ENCODE data around the gene ZC3H7B.

Gene ZC3H7B

GRCh38 chr22:41324821-41325528, 23.6 kb downstream of the ZC3H7B start:
- no peak for DNase-seq (ENCODE audit: low read depth in 2 of 3, low spot score in 2 of 3)

- DNase-seq (ENCODE audit: low read depth in 2 of 3, low spot score in 2 of 3) = no peak
Observed at GRCh38 chr22:41327124-41327523, 25.8 kb downstream of the ZC3H7B start.

GRCh38 chr22:41330169-41330568, 28.8 kb downstream of the ZC3H7B start:
- no peak for DNase-seq (ENCODE audit: low read depth in 2 of 3, low spot score in 2 of 3)

GRCh38 chr22:41332217-41332939, 31.1 kb downstream of the ZC3H7B start:
- no peak for DNase-seq (ENCODE audit: low read depth in 2 of 3, low spot score in 2 of 3)

- no peak for DNase-seq (ENCODE audit: low read depth in 2 of 3, low spot score in 2 of 3)
Observed at GRCh38 chr22:41333806-41334205, 32.5 kb downstream of the ZC3H7B start.

- no peak for DNase-seq (ENCODE audit: low read depth in 2 of 3, low spot score in 2 of 3)
Observed at GRCh38 chr22:41334215-41334614, 32.9 kb downstream of the ZC3H7B start.

GRCh38 chr22:41334951-41335635, 33.8 kb downstream of the ZC3H7B start:
- no peak for DNase-seq (ENCODE audit: low read depth in 2 of 3, low spot score in 2 of 3)

GRCh38 chr22:41338614-41339212, 37.4 kb downstream of the ZC3H7B start:
- DNase-seq (ENCODE audit: low read depth in 2 of 3, low spot score in 2 of 3) = no peak

- no peak for DNase-seq (ENCODE audit: low read depth in 2 of 3, low spot score in 2 of 3)
Observed at GRCh38 chr22:41339823-41340222, 38.5 kb downstream of the ZC3H7B start.

- DNase-seq (ENCODE audit: low read depth in 2 of 3, low spot score in 2 of 3) = no peak
Observed at GRCh38 chr22:41340357-41340756, 39.0 kb downstream of the ZC3H7B start.

- no peak for DNase-seq (ENCODE audit: low read depth in 2 of 3, low spot score in 2 of 3)
Observed at GRCh38 chr22:41341012-41341411, 39.7 kb downstream of the ZC3H7B start.

GRCh38 chr22:41341990-41342389, 40.7 kb downstream of the ZC3H7B start:
- DNase-seq (ENCODE audit: low read depth in 2 of 3, low spot score in 2 of 3) = no peak

- DNase-seq (ENCODE audit: low read depth in 2 of 3, low spot score in 2 of 3) = no peak
Observed at GRCh38 chr22:41343300-41343699, 42.0 kb downstream of the ZC3H7B start.

- no peak for DNase-seq (ENCODE audit: low read depth in 2 of 3, low spot score in 2 of 3)
Observed at GRCh38 chr22:41343717-41344116, 42.4 kb downstream of the ZC3H7B start.

- no peak for DNase-seq (ENCODE audit: low read depth in 2 of 3, low spot score in 2 of 3)
Observed at GRCh38 chr22:41344189-41344788, 43.0 kb downstream of the ZC3H7B start.

- DNase-seq (ENCODE audit: low read depth in 2 of 3, low spot score in 2 of 3) = no peak
Observed at GRCh38 chr22:41345807-41346335, 44.5 kb downstream of the ZC3H7B start.

- no peak for DNase-seq (ENCODE audit: low read depth in 2 of 3, low spot score in 2 of 3)
Observed at GRCh38 chr22:41347066-41347859, 45.9 kb downstream of the ZC3H7B start.

- no peak for DNase-seq (ENCODE audit: low read depth in 2 of 3, low spot score in 2 of 3)
Observed at GRCh38 chr22:41348964-41349484, 47.7 kb downstream of the ZC3H7B start.

GRCh38 chr22:41350087-41350486, 48.8 kb downstream of the ZC3H7B start:
- DNase-seq (ENCODE audit: low read depth in 2 of 3, low spot score in 2 of 3) = no peak

- DNase-seq (ENCODE audit: low read depth in 2 of 3, low spot score in 2 of 3) = no peak
Observed at GRCh38 chr22:41351011-41351410, 49.7 kb downstream of the ZC3H7B start.
